GM18517 (cell line): ENCODE data around the gene GTF2A1.
"Not testable (repeated sequence)": the region's sequence is repeated elsewhere in the genome, so short reads cannot be mapped to it uniquely, and the experiment has no call there.

ENCODE experiments used
- ATAC-seq: cut with Tn5 transposase; IDR thresholded peaks from one replicate; pipeline ENCODE4 v1.9.1; 2021; ENCODE audit warnings: mild to moderate bottlenecking, moderate library complexity; ENCODE audit not compliant: unreplicated experiment

Gene GTF2A1

GRCh38 chr14:81220830-81221578, at the start of gene GTF2A1:
Gene GTF2A1, minus strand, starts transcription at chr14:81220959. Its CDS starts 441 bp downstream, at chr14:81220518.
- ATAC-seq: peak; percentile 76

GRCh38 chr14:81269979-81270375, 49.2 kb upstream of the GTF2A1 start:
- ATAC-seq: no peak

- ATAC-seq: peak; percentile 84
Observed at GRCh38 chr14:81269100-81269978, 48.6 kb upstream of the GTF2A1 start.

GRCh38 chr14:81268016-81268416, 47.3 kb upstream of the GTF2A1 start:
- ATAC-seq: no peak

- ATAC-seq: no peak
Observed at GRCh38 chr14:81265636-81266169, 44.9 kb upstream of the GTF2A1 start.

- ATAC-seq: no peak
Observed at GRCh38 chr14:81264671-81265070, 43.9 kb upstream of the GTF2A1 start.

- no peak for ATAC-seq
Observed at GRCh38 chr14:81263777-81264410, 43.1 kb upstream of the GTF2A1 start.

- no peak for ATAC-seq
Observed at GRCh38 chr14:81261176-81261575, 40.4 kb upstream of the GTF2A1 start.

GRCh38 chr14:81260732-81261131, 40.0 kb upstream of the GTF2A1 start:
- no peak for ATAC-seq

GRCh38 chr14:81256289-81256960, 35.7 kb upstream of the GTF2A1 start:
- ATAC-seq: no peak

GRCh38 chr14:81252278-81252677, 31.5 kb upstream of the GTF2A1 start:
- no peak for ATAC-seq

GRCh38 chr14:81247271-81247766, 26.6 kb upstream of the GTF2A1 start:
- ATAC-seq: no peak

- no peak for ATAC-seq
Observed at GRCh38 chr14:81246461-81247270, 25.9 kb upstream of the GTF2A1 start.

- ATAC-seq: no peak
Observed at GRCh38 chr14:81245771-81246170, 25.0 kb upstream of the GTF2A1 start.

GRCh38 chr14:81244431-81244830, 23.7 kb upstream of the GTF2A1 start:
- not testable (repeated sequence) for ATAC-seq

GRCh38 chr14:81243499-81243898, 22.7 kb upstream of the GTF2A1 start:
- no peak for ATAC-seq

- not testable (repeated sequence) for ATAC-seq
Observed at GRCh38 chr14:81236849-81237248, 16.1 kb upstream of the GTF2A1 start.

GRCh38 chr14:81236138-81236537, 15.4 kb upstream of the GTF2A1 start:
- ATAC-seq: no peak

GRCh38 chr14:81235096-81235495, 14.3 kb upstream of the GTF2A1 start:
- peak; percentile 55 for ATAC-seq

- no peak for ATAC-seq
Observed at GRCh38 chr14:81234278-81234677, 13.5 kb upstream of the GTF2A1 start.
